Measurements from ENCODE around the gene FTCD.
"Not testable (repeated sequence)": the region's sequence is repeated elsewhere in the genome, so short reads cannot be mapped to it uniquely, and the experiment has no call there.

The FTCD gene

DNA sequence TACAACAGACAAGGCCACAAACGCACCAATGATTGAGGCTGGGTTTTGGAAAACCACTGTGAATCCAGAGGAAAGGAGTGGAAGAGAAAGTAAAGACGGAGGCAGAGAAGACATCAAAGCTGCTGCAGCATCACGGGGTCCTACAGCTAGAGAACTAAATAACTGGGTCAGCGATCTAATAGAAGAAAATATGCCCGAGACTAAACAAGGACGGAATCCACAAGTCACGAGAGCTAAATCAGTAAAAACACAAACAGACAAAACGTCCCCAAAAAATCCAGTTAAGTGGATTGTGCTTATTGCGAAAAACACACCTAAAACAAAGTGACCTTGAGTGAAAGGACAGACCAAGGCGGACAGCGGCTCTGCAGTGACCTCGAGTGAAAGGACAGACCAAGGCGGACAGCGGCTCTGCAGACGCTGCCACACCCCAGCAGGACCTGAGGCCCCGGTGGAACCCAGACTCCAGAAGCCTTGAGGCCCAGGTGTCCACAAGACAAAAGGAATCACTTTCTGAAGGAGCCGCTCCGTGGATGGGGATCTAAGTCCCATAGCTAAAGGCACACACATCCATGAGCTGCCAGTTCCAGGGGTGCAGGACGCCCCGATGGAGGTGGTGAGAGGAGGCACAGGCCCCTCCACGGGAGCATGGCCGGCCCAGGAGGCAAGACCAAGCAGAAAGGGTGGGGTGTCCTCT lies 6.0 kb downstream of the FTCD start:
- H3K4me3 ChIP-seq (ENCODE audit: low read depth, low read length) = no peak overlapping the region
- TF ChIP-seq, protein P1, sequence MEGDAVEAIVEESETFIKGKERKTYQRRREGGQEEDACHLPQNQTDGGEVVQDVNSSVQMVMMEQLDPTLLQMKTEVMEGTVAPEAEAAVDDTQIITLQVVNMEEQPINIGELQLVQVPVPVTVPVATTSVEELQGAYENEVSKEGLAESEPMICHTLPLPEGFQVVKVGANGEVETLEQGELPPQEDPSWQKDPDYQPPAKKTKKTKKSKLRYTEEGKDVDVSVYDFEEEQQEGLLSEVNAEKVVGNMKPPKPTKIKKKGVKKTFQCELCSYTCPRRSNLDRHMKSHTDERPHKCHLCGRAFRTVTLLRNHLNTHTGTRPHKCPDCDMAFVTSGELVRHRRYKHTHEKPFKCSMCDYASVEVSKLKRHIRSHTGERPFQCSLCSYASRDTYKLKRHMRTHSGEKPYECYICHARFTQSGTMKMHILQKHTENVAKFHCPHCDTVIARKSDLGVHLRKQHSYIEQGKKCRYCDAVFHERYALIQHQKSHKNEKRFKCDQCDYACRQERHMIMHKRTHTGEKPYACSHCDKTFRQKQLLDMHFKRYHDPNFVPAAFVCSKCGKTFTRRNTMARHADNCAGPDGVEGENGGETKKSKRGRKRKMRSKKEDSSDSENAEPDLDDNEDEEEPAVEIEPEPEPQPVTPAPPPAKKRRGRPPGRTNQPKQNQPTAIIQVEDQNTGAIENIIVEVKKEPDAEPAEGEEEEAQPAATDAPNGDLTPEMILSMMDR (IDR thresholded peaks at IDR 0.05; ENCODE audit: low read depth, low read length) = no peak

DNA sequence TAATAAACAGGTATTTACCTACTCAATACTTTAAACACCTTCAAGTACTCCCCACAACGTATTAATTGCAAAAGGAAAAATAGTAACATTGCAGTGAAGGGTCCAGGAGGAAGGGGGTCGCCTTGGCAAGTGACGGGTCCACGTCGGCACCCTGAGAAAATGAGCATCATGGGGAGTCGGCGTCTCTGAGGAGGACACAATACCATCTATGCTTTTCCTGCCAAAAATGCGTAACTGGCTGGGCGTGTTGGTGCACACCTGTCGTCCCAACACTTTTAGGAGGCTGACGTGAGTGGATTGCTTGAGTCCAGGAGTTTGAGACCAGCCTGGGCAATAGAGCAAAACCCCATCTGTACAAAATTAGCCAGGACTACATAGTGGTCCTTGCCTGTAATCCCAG lies 7.3 kb downstream of the FTCD start:
- TF ChIP-seq, protein P1 (IDR thresholded peaks at IDR 0.05; ENCODE audit: low read depth, low read length) = no peak
- no peak overlapping the region for H3K4me3 ChIP-seq (ENCODE audit: low read depth, low read length)

GRCh38 chr21:46147429-46147828 lies 8.0 kb downstream of the FTCD start:
- H3K4me3 ChIP-seq (ENCODE audit: low read depth, low read length) = not testable (repeated sequence)
- TF ChIP-seq, protein P1 (IDR thresholded peaks at IDR 0.05; ENCODE audit: low read depth, low read length) = peak; percentile 63

DNA sequence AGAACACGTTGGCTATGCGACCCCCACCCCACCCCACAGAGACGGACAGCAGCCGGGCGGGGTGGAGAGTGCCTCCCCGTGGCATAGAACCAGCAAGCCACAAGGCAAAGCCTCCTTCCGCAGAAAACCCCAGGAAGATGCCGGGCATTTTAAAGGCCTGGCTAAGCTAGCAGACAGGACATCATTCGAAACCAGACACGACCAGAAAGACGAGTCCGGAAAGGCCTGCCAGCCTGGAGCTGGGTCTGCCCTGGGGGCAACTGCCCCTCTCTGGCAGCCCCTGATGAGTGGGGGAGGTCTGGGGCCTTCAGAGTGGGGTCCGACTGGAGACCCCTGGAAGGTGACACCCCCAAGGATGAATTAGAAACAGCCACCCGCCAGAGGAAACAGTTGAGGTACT lies 8.5 kb downstream of the FTCD start:
- no peak overlapping the region for H3K4me3 ChIP-seq (ENCODE audit: low read depth, low read length)
- TF ChIP-seq, protein P1 (IDR thresholded peaks at IDR 0.05; ENCODE audit: low read depth, low read length) = no peak

DNA sequence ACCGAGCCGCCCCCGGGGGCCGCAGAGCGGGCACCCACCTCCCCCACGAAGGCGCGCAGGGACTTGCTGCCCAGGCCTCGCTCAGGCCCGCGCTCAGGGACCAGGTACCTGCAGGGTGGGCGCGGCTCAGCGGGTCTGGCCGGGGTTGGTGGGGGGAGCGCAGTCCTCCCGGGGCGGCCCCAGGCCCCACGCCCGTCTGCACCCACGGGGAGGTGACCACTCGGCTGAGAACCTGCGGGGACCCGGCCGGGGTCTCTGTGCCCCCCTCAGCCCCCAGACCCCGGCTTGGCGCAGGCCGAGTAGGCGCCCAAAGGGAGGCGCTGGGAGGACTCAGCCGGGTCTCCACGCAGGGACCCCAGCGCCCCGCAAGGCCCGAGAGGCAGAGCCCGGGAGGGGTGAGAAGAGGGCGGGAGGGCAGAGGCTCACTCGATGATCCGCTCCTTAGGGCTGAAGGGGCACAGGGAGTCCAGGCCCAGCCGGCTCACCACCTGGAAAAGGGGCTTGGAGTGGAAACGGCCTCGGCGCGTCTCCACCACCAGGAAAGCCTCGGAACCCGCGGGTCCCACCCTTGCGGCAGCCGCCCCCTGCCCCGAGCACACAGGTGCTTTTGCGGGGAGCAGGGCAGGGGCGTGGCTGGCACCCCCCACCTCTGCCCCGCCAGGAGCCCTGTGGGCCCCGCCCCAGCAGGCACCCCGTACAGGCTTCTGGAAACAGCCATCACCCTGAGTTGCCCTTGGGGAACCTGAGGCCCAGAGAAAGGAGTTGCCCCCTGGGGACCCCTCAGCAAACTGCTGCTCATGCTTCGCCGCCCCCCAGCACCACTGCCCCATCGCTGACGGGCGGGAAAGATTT lies 9.3 kb downstream of the FTCD start:
- no peak overlapping the region for H3K4me3 ChIP-seq (ENCODE audit: low read depth, low read length)
- TF ChIP-seq, protein P1 (IDR thresholded peaks at IDR 0.05; ENCODE audit: low read depth, low read length) = no peak

DNA sequence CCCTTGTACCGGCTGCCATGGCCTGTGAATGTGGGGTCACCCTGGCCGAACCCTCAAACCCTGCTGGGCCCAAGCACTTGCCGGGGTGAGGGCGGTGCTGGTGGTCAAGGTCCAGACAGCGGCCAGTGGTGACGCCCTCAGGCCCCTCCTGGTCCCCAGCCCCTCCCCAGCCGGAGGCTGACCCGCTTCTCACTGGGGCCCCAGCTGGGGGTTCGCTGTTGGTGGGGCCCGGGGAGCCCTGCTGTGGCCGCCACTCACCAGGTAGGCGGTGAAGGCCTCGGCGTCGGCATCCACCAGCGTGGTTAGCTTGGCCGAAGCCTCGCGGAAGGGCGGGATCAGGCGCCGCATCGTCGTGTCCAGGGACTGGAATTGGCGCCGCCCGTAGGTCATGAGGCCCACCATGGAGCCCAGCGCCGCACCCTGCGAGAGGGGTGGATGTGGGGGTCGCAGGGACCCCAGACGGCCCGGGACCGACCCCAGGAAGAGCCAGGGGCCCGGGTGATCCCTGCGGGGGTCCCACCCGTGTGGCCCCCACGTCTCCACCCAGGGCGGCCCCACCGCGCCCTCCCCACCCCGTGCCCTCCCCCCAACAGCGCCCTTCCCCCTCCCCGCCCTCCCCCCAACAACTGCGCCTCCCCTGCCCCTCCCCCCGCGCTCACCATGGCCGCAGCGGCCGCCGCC lies 10.1 kb downstream of the FTCD start:
- TF ChIP-seq, protein P1 (IDR thresholded peaks at IDR 0.05; ENCODE audit: low read depth, low read length) = no peak

More for the DNA sequence above, 10.1 kb downstream of the FTCD start:
- H3K4me3 ChIP-seq (ENCODE audit: low read depth, low read length) = no peak overlapping the region

Measured in WI38 (cell line).